Esophagus squamous epithelium (tissue), 5 donors: ENCODE measurements around the gene KHDRBS1. TPM values are rescaled to one million over a fixed set of nuclear protein-coding genes. Genes with fewer than 3 reads are reported as not detected.

Source experiments
- DNase-seq: peaks from one replicate; lab custom pipeline; 2025; lab: John Stamatoyannopoulos, UW
- H3K27ac ChIP-seq, 4 donors: fragments of 200-600 bp; sonication (generic); one replicate each; pipeline ENCODE4 v1.5.1; 2016 to 2019; ENCODE audit warnings: mild to moderate bottlenecking in 1 of 4
- H3K27me3 ChIP-seq, 4 donors: fragments of 200-600 bp; sonication (generic); 1 replicate in 3 of 4; 2 replicates in 1 of 4; pipeline versions ENCODE4 v1.5.1 to v1.6.0; 2017 to 2021; ENCODE audit warnings: antibody characterized with exemption in 1 of 4
- H3K36me3 ChIP-seq, 3 donors: fragments of 200-600 bp; sonication (generic); one replicate each; pipeline ENCODE4 v1.5.1; 2016 to 2019
- H3K4me1 ChIP-seq, 3 donors: fragments of 200-600 bp; sonication (generic); one replicate each; pipeline ENCODE4 v1.5.1; 2017 to 2019
- H3K4me3 ChIP-seq, 4 donors: fragments of 200-600 bp; sonication (generic); 1 replicate in 3 of 4; 2 replicates in 1 of 4; pipeline ENCODE4 v1.5.1; 2016 to 2019; ENCODE audit warnings: mild to moderate bottlenecking in 2 of 4, moderate library complexity in 1 of 4
- H3K9me3 ChIP-seq, 3 donors: fragments of 200-600 bp; sonication (generic); one replicate each; pipeline ENCODE4 v1.5.1; 2016 to 2019
- POLR2A ChIP-seq, 4 donors: fragments of 450-650 bp; IDR thresholded peaks; one replicate each; pipeline ENCODE4 v1.6.1; 2017; ENCODE audit warnings: antibody characterized with exemption in 4 of 4, mild to moderate bottlenecking in 4 of 4, moderate library complexity in 3 of 4
- WGBS, 2 donors: methylation state at CpG; one replicate each; pipeline ENCODE4 v1.1.5; 2018; 5-methylcytosine and 5-hydroxymethylcytosine counted together
- intact Hi-C: fragments of 100-400 bp; cut with DNase I; formaldehyde crosslinking; loops from one replicate; pipeline ENCODE4 v1.15.0; 2022
- total RNA-seq, 4 donors: library from RNA; depleted of rRNA; stranded (reverse); fragments of >200 nt; gene quantifications; one replicate each; pipeline ENCODE4 v1.1.0, GENCODE V29; 2016
- TF ChIP-seq, protein P1 (sequence below), 6 experiments: fragments of 450-650 bp in 4 of 6; fragments of 200-600 bp in 2 of 6; sonication (generic) in 2 of 6; IDR thresholded peaks; one replicate each; pipeline ENCODE4 v1.5.1; 2016 to 2019; ENCODE audit warnings: antibody characterized with exemption in 6 of 6, mild to moderate bottlenecking in 4 of 6, moderate library complexity in 4 of 6
- donor health status: DM: yes; HTN: yes; CAD: no.

Gene KHDRBS1
- total RNA-seq, 4 donors from 2014 or later: 56.5 to 72.4 (median 70.8) TPM

DNA sequence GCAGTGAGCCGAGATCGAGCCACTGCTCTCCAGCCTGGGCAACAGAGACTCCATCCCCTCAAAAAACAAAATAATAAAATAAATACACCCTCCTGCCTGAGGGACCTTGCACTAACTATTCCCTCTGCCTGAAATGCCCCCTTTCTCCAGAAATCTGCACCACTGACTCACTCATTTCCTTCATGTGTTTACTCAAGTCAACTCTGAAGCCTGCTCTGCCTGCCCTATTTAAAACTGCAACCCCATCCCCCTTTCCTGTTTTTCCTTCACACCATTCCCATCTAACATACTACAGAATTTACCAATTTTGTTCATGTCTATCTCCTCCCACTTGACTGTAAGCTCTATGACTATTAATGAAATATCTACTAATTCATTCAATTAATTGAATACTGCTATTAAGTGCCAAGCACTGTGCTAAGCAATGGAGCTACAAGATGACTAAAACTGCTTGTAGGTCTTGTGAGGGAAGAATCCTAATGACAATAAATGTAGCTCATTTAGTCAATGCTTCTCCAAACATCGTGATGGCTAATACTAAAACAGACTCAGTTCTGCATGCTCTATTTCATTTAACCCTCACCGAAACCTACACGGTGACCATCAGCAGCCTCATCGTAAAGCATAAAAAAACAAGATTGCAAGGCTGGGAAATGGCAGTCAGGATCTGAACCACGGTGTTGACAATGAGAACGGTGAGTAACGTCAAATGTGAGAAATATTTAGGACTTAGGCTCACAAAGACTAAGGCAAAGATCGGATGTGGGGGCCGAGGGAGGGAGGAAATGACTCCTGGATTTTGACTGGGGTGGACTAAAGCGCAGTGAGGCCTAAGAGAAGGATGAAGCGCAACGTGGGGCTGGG lies 58.3 kb downstream of the KHDRBS1 start:
- TF ChIP-seq POLR2A (IDR thresholded peaks at IDR 0.05): no peak
- TF ChIP-seq, protein P1, sequence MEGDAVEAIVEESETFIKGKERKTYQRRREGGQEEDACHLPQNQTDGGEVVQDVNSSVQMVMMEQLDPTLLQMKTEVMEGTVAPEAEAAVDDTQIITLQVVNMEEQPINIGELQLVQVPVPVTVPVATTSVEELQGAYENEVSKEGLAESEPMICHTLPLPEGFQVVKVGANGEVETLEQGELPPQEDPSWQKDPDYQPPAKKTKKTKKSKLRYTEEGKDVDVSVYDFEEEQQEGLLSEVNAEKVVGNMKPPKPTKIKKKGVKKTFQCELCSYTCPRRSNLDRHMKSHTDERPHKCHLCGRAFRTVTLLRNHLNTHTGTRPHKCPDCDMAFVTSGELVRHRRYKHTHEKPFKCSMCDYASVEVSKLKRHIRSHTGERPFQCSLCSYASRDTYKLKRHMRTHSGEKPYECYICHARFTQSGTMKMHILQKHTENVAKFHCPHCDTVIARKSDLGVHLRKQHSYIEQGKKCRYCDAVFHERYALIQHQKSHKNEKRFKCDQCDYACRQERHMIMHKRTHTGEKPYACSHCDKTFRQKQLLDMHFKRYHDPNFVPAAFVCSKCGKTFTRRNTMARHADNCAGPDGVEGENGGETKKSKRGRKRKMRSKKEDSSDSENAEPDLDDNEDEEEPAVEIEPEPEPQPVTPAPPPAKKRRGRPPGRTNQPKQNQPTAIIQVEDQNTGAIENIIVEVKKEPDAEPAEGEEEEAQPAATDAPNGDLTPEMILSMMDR (IDR thresholded peaks at IDR 0.05): no peak
- no peaks in the 10 kb centered on the region for H3K27me3 ChIP-seq
- peak overlapping the region; percentile 70 to 96 (median 84) for H3K4me3 ChIP-seq
- peaks cover 4 to 21% (median 10%) of the 10 kb centered on the region in 3 donors for H3K36me3 ChIP-seq
- H3K27ac ChIP-seq: peak overlapping the region; percentile 83 to 98 (median 96)
- H3K4me1 ChIP-seq: peaks cover 17 to 64% (median 24%) of the 10 kb centered on the region in 3 donors
- DNase-seq: no peak
- no peaks in the 10 kb centered on the region for H3K9me3 ChIP-seq
- intact Hi-C loops: no loop called here
- WGBS, 2 donors: 14 to 16% methylated on average over 14 of the region's 14 CpGs

DNA sequence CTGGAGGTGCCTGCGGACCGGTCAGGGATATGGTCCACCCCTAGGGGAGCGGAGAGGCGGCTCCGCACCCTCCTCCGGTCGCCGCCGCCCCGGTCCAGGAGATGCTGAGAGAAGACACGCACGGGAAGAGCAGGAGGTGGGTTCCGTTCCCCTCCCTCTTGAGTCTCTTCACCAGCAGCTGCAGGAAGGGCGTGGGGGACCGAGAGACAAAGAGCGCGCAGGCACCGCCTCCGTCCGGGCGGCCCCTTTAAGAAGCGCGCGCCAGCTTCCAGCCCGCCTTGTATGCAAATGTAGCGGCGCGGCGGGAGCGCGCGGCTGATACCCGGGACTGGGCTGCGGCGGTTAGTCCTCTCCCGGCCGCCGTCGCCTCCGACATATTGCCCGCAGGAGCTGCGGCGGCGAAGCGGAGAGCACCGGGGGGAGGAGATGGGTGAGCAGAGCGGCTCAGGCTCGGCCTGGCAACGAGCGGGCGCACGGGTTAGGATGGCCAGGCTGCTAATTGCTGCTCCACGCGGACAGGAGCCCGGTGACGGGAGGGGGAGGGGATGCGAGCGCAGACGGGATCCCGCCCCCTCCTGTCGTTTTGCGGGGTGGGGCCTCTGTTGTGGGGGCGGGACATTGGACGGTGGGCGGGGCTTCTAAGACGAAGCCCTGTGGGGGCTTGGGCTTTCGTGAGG lies 59.1 kb downstream of the KHDRBS1 start, which contains the start of gene TMEM39B:
TSS of gene TMEM39B (plus strand) at position 318 of the 677 bp plus-strand sequence. CDS start at position 427, 109 bp downstream.
- peak within 1 kb of the TSS; percentile 83 to 98 (median 96) for H3K27ac ChIP-seq
- H3K4me1 ChIP-seq: peaks cover 12 to 56% (median 18%) of the 10 kb centered on the region in 3 donors
- intact Hi-C loops: no loop called here
- TF ChIP-seq, protein P1 (IDR thresholded peaks at IDR 0.05): peak in 4 of 6 experiments; percentile 5 to 29 (median 8)
- TF ChIP-seq POLR2A (IDR thresholded peaks at IDR 0.05): peak in 2 of 4 donors; percentile 53 to 60
- peak within 1 kb of the TSS; percentile 70 to 96 (median 84) for H3K4me3 ChIP-seq
- peak; percentile 89 for DNase-seq
- no peaks in the 10 kb centered on the region for H3K27me3 ChIP-seq
- 1 to 4% methylated on average over 15 to 18 of the region's 67 CpGs for WGBS, 2 donors
- H3K9me3 ChIP-seq: no peaks in the 10 kb centered on the region
- H3K36me3 ChIP-seq: peaks cover 4 to 29% (median 15%) of the 10 kb centered on the region in 3 donors

DNA sequence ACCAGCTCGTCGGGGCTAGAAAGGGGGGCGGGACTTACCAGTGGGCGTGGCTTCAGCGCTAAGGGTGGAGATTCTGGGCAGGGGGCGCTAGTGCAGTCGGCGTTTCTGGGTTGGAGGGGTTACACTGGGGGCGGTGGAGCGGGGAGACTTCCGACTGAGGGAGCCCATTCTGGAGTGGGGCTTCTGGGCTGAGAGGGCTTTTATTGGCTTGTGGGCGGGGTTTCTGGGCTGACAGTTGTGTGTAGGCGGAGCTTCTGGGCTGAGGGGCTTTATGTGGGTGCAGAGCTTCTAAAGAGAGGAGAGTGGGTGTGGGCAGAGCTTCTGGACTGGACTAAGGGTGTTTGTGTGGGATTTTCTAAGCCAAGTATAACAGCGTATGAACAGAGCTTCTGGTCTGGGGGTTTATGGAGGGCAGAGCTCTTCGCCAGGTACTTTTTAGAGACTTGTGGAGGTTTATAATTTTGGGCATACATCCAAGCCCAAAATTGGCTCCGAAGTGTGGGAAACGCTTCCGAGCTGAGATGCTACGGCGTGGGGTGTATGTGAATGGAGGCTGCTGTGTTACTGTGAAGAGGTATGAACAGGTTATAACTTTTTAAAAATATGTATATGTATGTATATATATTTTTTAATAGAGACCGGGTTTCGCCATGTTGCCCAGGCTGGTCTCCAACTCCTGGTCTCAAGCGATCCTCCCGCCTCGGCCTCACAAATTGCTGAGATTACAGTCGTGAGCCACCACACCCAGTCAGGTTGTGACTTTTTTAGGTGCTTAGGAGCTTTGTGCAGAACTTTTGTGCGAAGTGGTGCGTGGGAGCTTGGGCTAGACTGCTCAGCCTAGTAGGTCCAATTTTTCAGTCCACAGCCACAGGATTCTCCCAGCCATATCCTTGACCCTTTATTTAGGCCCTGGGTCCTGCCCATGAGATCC lies 59.9 kb downstream of the KHDRBS1 start:
- H3K36me3 ChIP-seq: peaks cover 4 to 37% (median 15%) of the 10 kb centered on the region in 3 donors
- no peak for DNase-seq
- WGBS, 2 donors: 38 to 46% methylated on average over 17 to 20 of the region's 28 CpGs
- no peaks in the 10 kb centered on the region for H3K27me3 ChIP-seq
- intact Hi-C loops: no loop called here
- peaks cover 11 to 48% (median 18%) of the 10 kb centered on the region in 3 donors for H3K4me1 ChIP-seq
- peak overlapping the region; percentile 83 to 98 (median 96) for H3K27ac ChIP-seq
- TF ChIP-seq, protein P1 (IDR thresholded peaks at IDR 0.05): peak in 2 of 6 experiments; percentile 11 to 12
- no peak for TF ChIP-seq POLR2A (IDR thresholded peaks at IDR 0.05)
- H3K4me3 ChIP-seq: peak overlapping the region; percentile 70 to 96 (median 84)
- no peaks in the 10 kb centered on the region for H3K9me3 ChIP-seq

DNA sequence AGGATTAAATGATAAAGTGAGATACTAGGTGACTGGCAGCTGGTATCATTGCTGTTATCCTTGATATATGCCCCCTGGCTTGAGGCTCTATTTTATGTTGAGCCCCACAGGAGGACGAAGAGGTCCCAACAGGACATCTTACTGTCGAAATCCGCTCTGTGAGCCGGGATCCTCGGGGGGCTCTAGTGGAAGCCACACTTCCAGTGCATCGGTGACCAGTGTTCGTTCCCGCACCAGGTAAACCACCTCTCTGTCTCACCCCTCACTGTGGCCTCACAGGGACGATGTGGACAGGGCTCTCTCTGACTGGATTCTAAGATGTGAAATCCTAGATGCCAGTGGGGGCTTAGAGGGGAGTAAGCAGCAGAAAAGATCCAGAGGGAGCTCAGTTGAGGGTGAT lies 61.2 kb downstream of the KHDRBS1 start:
- TF ChIP-seq, protein P1 (IDR thresholded peaks at IDR 0.05): no peak
- no peak for TF ChIP-seq POLR2A (IDR thresholded peaks at IDR 0.05)
- WGBS, 2 donors: 92 to 95% methylated on average over 8 to 9 of the region's 9 CpGs

More for the DNA sequence above, 61.2 kb downstream of the KHDRBS1 start:
- Histone ChIP-seq H3K9me3 (no peaks in the 10 kb centered on the region), H3K4me3 (no peak overlapping the region), H3K27me3 (no peaks in the 10 kb centered on the region), H3K27ac (no peak overlapping the region), H3K4me1 (peaks cover 8 to 40% (median 18%) of the 10 kb centered on the region in 3 donors), H3K36me3 (peaks cover 4 to 50% (median 15%) of the 10 kb centered on the region in 3 donors)
- intact Hi-C loops: no loop called here
- no peak for DNase-seq
